ENCODE measurements around the gene PLEKHG1.

GRCh38 chr6:150567380-150567779 is 32.3 kb upstream of the PLEKHG1 start:
- TF ChIP-seq CTCF (conservative IDR thresholded peaks at IDR 0.05; ENCODE audit: low read length), result no peak
- TF ChIP-seq EZH2phosphoT487 (IDR thresholded peaks at IDR 0.05; ENCODE audit: borderline replicate concordance), result no peak

Measured in Loucy (cell line).